HepG2 (cell line): ENCODE measurements around the gene MTCH1. TPM values are rescaled to one million over a fixed set of nuclear protein-coding genes. Genes with fewer than 3 reads are reported as not detected.

Experiments used
- ATAC-seq: fragments of 200-7000 bp; cut with Tn5 transposase; 3 replicates; pipeline ENCODE4 v1.9.1; 2020; ENCODE audit warnings: mild to moderate bottlenecking, moderate library complexity
- Bru-seq: library from RNA; stranded (reverse); fragments of 400-500 nt; gene quantifications from one replicate; lab custom pipeline; 2021; lab: Mats Ljungman, UMichigan
- BruChase-seq, 2 experiments: library from RNA; stranded (reverse); fragments of 400-500 nt; gene quantifications; one replicate each; lab custom pipeline; 2021; lab: Mats Ljungman, UMichigan
- BruUV-seq: library from RNA; stranded (reverse); fragments of 400-500 nt; replicated peaks from 2 replicates; lab custom pipeline; 2021; lab: Mats Ljungman, UMichigan
- CTCF ChIA-PET: fragments of 300-600 bp; formaldehyde crosslinking; extraction: SDS; loops from one replicate; lab custom pipeline; 2021; ENCODE audit warnings: low total read pairs, inconsistent platforms, low intra/inter-chr PET ratio; lab: Yijun Ruan, JAX
- POLR2A ChIA-PET: fragments of 350-600 bp; sonication (Branson Sonifier 250); formaldehyde crosslinking; loops from one replicate; lab custom pipeline; 2020; ENCODE audit warnings: antibody characterized with exemption, inconsistent platforms; lab: Yijun Ruan, JAX
- DNase-seq: peaks from one replicate; pipeline ENCODE4 v3.0.0-alpha.2; 2015; ENCODE audit warnings: low spot score
- FAIRE-seq: peaks from 3 replicates; lab custom pipeline; 2011; peaks lifted over from hg19 to GRCh38; lab: Jason Lieb, UNC
- H2AFZ ChIP-seq: one replicate; pipeline ENCODE4 v1.6.1; 2011; ENCODE audit warnings: low read length, inconsistent platforms
- H3K27ac ChIP-seq: fragments of 300-600 bp; 3 replicates; pipeline ENCODE4 v1.8.0; 2011; ENCODE audit warnings: mixed run types, mild to moderate bottlenecking, mixed read lengths, low read length, inconsistent platforms; ENCODE audit not compliant: insufficient read depth; ENCODE audit errors: extremely low read length
- H3K27me3 ChIP-seq, 2 experiments: fragments of 200-600 bp in 1 of 2; 2 replicates in 1 of 2; 3 replicates in 1 of 2; pipeline versions ENCODE4 v1.6.0 to v1.8.0; 2011; ENCODE audit warnings: low read length in 2 of 2, mild to moderate bottlenecking in 2 of 2, moderate library complexity in 2 of 2, inconsistent platforms in 1 of 2; ENCODE audit not compliant: insufficient read depth in 2 of 2, control insufficient read depth in 1 of 2
- H3K36me3 ChIP-seq, 2 experiments: fragments of 200-600 bp in 1 of 2; replicated peaks in 1 of 2; 2 replicates in 1 of 2; 3 replicates in 1 of 2; pipeline versions ENCODE4 v1.5.1 to v1.8.0; 2011; ENCODE audit warnings: low read length in 2 of 2, inconsistent platforms in 1 of 2; ENCODE audit not compliant: insufficient read depth in 2 of 2, control insufficient read depth in 1 of 2
- H3K4me1 ChIP-seq: 2 replicates; pipeline ENCODE4 v1.5.1; 2012; ENCODE audit warnings: low read length, inconsistent platforms; ENCODE audit not compliant: insufficient read depth
- H3K4me2 ChIP-seq: 2 replicates; pipeline ENCODE4 v1.6.0; 2011; ENCODE audit warnings: low read depth, low read length, inconsistent platforms
- H3K4me3 ChIP-seq, 3 experiments: fragments of 200-600 bp in 1 of 3; sonication (generic), shearing (Covaris generic) in 1 of 3; replicated peaks in 1 of 3; 2 replicates each; pipeline ENCODE4 v1.5.1; 2011 to 2016; ENCODE audit warnings: low read length in 3 of 3, inconsistent platforms in 2 of 3, low read depth in 2 of 3, mild to moderate bottlenecking in 2 of 3, control low read depth in 1 of 3, mixed read lengths in 1 of 3; ENCODE audit not compliant: insufficient read depth in 1 of 3
- H3K79me2 ChIP-seq: one replicate; pipeline ENCODE4 v1.6.1; 2011; ENCODE audit warnings: low read length, inconsistent platforms; ENCODE audit not compliant: insufficient read depth
- H3K9ac ChIP-seq: 2 replicates; pipeline ENCODE4 v1.6.0; 2011; ENCODE audit warnings: mild to moderate bottlenecking, low read depth, low read length, inconsistent platforms; ENCODE audit not compliant: insufficient read depth
- H3K9me3 ChIP-seq: 2 replicates; pipeline ENCODE4 v1.5.1; 2012; ENCODE audit warnings: mild to moderate bottlenecking, low read length
- H4K20me1 ChIP-seq: 2 replicates; pipeline ENCODE4 v1.6.0; 2011; ENCODE audit warnings: inconsistent platforms, mild to moderate bottlenecking, low read length, moderate library complexity; ENCODE audit not compliant: insufficient read depth
- HOXA5 ChIP-seq: sonication (generic); formaldehyde crosslinking; IDR thresholded peaks from 2 replicates; pipeline ENCODE4 v1.4.0; 2020; ENCODE audit warnings: missing genetic modification reagents
- JUND ChIP-seq: sonication (generic); formaldehyde crosslinking; IDR thresholded peaks from 2 replicates; pipeline ENCODE4 v1.8.0; 2022; ENCODE audit warnings: mild to moderate bottlenecking, missing genetic modification reagents
- PPARG ChIP-seq: conservative IDR thresholded peaks from 2 replicates; pipeline ENCODE4 v1.6.1; 2016; ENCODE audit warnings: missing biosample characterization, missing genetic modification reagents
- SUZ12 ChIP-seq: fragments of 150-350 bp; IDR thresholded peaks from 2 replicates; pipeline ENCODE4 v1.6.1; 2014; ENCODE audit warnings: low read depth, low read length
- TEAD3 ChIP-seq: optimal IDR thresholded peaks from 2 replicates; pipeline ENCODE3; 2016; ENCODE audit warnings: borderline replicate concordance
- ZFP91 ChIP-seq: sonication (generic); formaldehyde crosslinking; IDR thresholded peaks from 2 replicates; pipeline ENCODE4 v1.9.0; 2022; ENCODE audit warnings: missing genetic modification reagents, mild to moderate bottlenecking, borderline replicate concordance
- ZNF567 ChIP-seq: sonication (generic); formaldehyde crosslinking; IDR thresholded peaks from 2 replicates; pipeline ENCODE4 v1.8.1; 2023; ENCODE audit warnings: mild to moderate bottlenecking, missing genetic modification reagents, borderline replicate concordance
- ZNF737 ChIP-seq: sonication (generic); formaldehyde crosslinking; IDR thresholded peaks from 2 replicates; pipeline ENCODE4 v1.5.0; 2020; ENCODE audit warnings: missing genetic modification reagents, mild to moderate bottlenecking, borderline replicate concordance
- ZSCAN21 ChIP-seq: sonication (generic); formaldehyde crosslinking; IDR thresholded peaks from 2 replicates; pipeline ENCODE4 v1.8.0; 2022; ENCODE audit warnings: mild to moderate bottlenecking, missing genetic modification reagents, moderate library complexity, borderline replicate concordance
- whole genome bisulfite sequencing: methylation state at CpG from one replicate; pipeline ENCODE4 v1.1.6; 2017; ENCODE audit warnings: low lambda C conversion rate; 5-methylcytosine and 5-hydroxymethylcytosine counted together
- in situ Hi-C: cut with HindIII; loops from 2 replicates; pipeline ENCODE4 v1.10.0; 2017; ENCODE audit warnings: low pct_unique_long_range_greater_than_20kb; ENCODE audit not compliant: extremely low pct_ligation_motif_present
- intact Hi-C: fragments of 100-400 bp; cut with micrococcal nuclease; formaldehyde crosslinking; loops from one replicate; pipeline ENCODE4 v1.10.0; 2022; ENCODE audit not compliant: unreplicated experiment
- long read RNA-seq, 2 experiments: library from RNA in 1 of 2; library from polyadenylated mRNA in 1 of 2; stranded (forward) in 1 of 2; unstranded in 1 of 2; transcript quantifications; one replicate each; pipeline ENCODE4 v2.0.0, GENCODE V29; 2019 to 2022
- polyA minus RNA-seq, 3 experiments: library from RNA; depleted of rRNA, polyadenylated mRNA; stranded (reverse); fragments of >200 nt; gene quantifications; 2 replicates each; pipeline ENCODE4 v1.2.3, GENCODE V29; 2011; ENCODE audit warnings: low replicate concordance in 1 of 3
- polyA plus RNA-seq, 8 experiments: library from polyadenylated mRNA; depleted of rRNA in 3 of 8; stranded (reverse) in 7 of 8; unstranded in 1 of 8; fragments of >200 nt; fragmentation: Illumina TruSeq in 4 of 8; extraction: Trizol in 4 of 8; gene quantifications; 2 replicates each; pipeline versions ENCODE4 v1.2.1 to v1.2.3, GENCODE V29; 2011 to 2016; ENCODE audit warnings: low read depth in 4 of 8, missing spikeins in 1 of 8, mixed read lengths in 1 of 8; ENCODE audit not compliant: insufficient read depth in 1 of 8
- total RNA-seq, 5 experiments: library from RNA; depleted of rRNA; stranded (reverse); fragments of >200 nt; fragmentation: Illumina TruSeq; extraction: Trizol; gene quantifications; 2 replicates each; pipeline ENCODE4 v1.2.3, GENCODE V29; 2016; ENCODE audit warnings: low read depth in 1 of 5
- TF ChIP-seq, protein P1 (sequence below): sonication (generic); formaldehyde crosslinking; conservative IDR thresholded peaks from 2 replicates; pipeline ENCODE4 v1.4.0; 2020; ENCODE audit warnings: missing genetic modification reagents

Gene MTCH1, protein sequence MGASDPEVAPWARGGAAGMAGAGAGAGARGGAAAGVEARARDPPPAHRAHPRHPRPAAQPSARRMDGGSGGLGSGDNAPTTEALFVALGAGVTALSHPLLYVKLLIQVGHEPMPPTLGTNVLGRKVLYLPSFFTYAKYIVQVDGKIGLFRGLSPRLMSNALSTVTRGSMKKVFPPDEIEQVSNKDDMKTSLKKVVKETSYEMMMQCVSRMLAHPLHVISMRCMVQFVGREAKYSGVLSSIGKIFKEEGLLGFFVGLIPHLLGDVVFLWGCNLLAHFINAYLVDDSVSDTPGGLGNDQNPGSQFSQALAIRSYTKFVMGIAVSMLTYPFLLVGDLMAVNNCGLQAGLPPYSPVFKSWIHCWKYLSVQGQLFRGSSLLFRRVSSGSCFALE
- total RNA-seq (2016; rRNA removed; fragmentation: Illumina TruSeq; extraction: Trizol) (115 and 144 TPM in 2 replicates), polyA plus RNA-seq (2011; rRNA removed) (86.2 and 96.1 TPM in 2 replicates), polyA minus RNA-seq (2011; rRNA and poly(A)+ RNA removed; ENCODE audit: low replicate concordance) (134 and 163 TPM in 2 replicates), Bru-seq, nascent RNA (percentile 79 among the genes with signal in this experiment), BruChase-seq, experiment 1, labeled RNA remaining after a 6-hour chase (percentile 86 among the genes with signal in this experiment), BruChase-seq, experiment 2, labeled RNA remaining after a 2-hour chase (percentile 82 among the genes with signal in this experiment)
- total RNA-seq (2016; cell fraction: cytosol; rRNA removed; fragmentation: Illumina TruSeq; extraction: Trizol; ENCODE audit: low read depth), result 53.5 and 64.3 TPM in 2 replicates
- total RNA-seq (2016; cell fraction: insoluble cytoplasmic fraction; rRNA removed; fragmentation: Illumina TruSeq; extraction: Trizol), result 99.7 and 146 TPM in 2 replicates
- 112 and 127 TPM in 2 replicates for total RNA-seq (2016; cell fraction: membrane; rRNA removed; fragmentation: Illumina TruSeq; extraction: Trizol)
- 129 and 139 TPM in 2 replicates for total RNA-seq (2016; cell fraction: nucleus; rRNA removed; fragmentation: Illumina TruSeq; extraction: Trizol)
- 84.5 and 90.6 TPM in 2 replicates for polyA plus RNA-seq (2011; cell fraction: cytosol; rRNA removed)
- 168 and 184 TPM in 2 replicates for polyA plus RNA-seq (2011; cell fraction: nucleus; rRNA removed)
- polyA plus RNA-seq (2012), result 90.8 and 127 TPM in 2 replicates
- 50.6 and 64.6 TPM in 2 replicates for polyA plus RNA-seq (2016; cell fraction: cytosol; fragmentation: Illumina TruSeq; extraction: Trizol; ENCODE audit: low read depth)
- polyA plus RNA-seq (2016; cell fraction: insoluble cytoplasmic fraction; fragmentation: Illumina TruSeq; extraction: Trizol; ENCODE audit: low read depth), result 92.2 and 107 TPM in 2 replicates
- 86.2 and 95.7 TPM in 2 replicates for polyA plus RNA-seq (2016; cell fraction: membrane; fragmentation: Illumina TruSeq; extraction: Trizol; ENCODE audit: low read depth)
- 185 and 196 TPM in 2 replicates for polyA plus RNA-seq (2016; cell fraction: nucleus; fragmentation: Illumina TruSeq; extraction: Trizol; ENCODE audit: insufficient read depth, low read depth)
- 32.2 and 36.3 TPM in 2 replicates for polyA minus RNA-seq (2011; cell fraction: cytosol; rRNA and poly(A)+ RNA removed)
- 109 and 138 TPM in 2 replicates for polyA minus RNA-seq (2011; cell fraction: nucleus; rRNA and poly(A)+ RNA removed)
- long read RNA-seq, experiment 1, transcript MTCH1-202 (12 exons, 2,057 nt), result minor isoform, 102 of 294 reads
- long read RNA-seq, experiment 1, transcript MTCH1-201 (12 exons, 2,006 nt), result major isoform, 161 of 294 reads
- long read RNA-seq, experiment 1, partial matches to known transcripts, result 11 of 294 reads
- long read RNA-seq, experiment 1, other reads (novel, unspliced or antisense), result 20 of 294 reads
- long read RNA-seq, experiment 2, transcript MTCH1-201 (12 exons, 2,006 nt), result major isoform, 107 of 288 reads
- long read RNA-seq, experiment 2, transcript MTCH1-202 (12 exons, 2,057 nt), result minor isoform, 70 of 288 reads
- long read RNA-seq, experiment 2, partial matches to known transcripts, result 35 of 288 reads
- long read RNA-seq, experiment 2, other reads (novel, unspliced or antisense), result 76 of 288 reads

GRCh38 chr6:36985808-36986703, at the start of gene MTCH1:
TSS of gene MTCH1 (minus strand) at chr6:36986196. CDS start at chr6:36986173, 23 bp downstream.
- WGBS, result under 1% methylated on average over 55 of the region's 101 CpGs
- ATAC-seq, result peak; percentile 92
- Histone ChIP-seq H3K27ac (peak within 1 kb of the TSS; percentile 74), H3K4me2 (peak within 1 kb of the TSS; percentile 95), H3K9ac (peak within 1 kb of the TSS; percentile 80), H3K9me3 (no peaks in the 10 kb centered on the region), H3K79me2 (peaks cover 50% of the 10 kb centered on the region), H3K4me3 (peak within 1 kb of the TSS; percentile 71 to 99 (median 91)), H3K4me1 (peaks cover 30% of the 10 kb centered on the region), H3K27me3 (peaks cover 2 to 15% of the 10 kb centered on the region in 2 experiments; a peak in 3 of 5 replicates), H4K20me1 (peaks cover 6% of the 10 kb centered on the region), H3K36me3 (peaks cover 0 to 6% of the 10 kb centered on the region in 2 experiments; a peak in 2 of 5 replicates), H2AFZ (peak within 1 kb of the TSS; percentile 36)
- intact Hi-C loops, result loop anchor here (1.0 kb wide), 1 partner anchor 101 kb away; the partner anchor contains the start of gene C6orf89
- DNase-seq, result peak; percentile 81
- POLR2A ChIA-PET, result interaction anchor here (0.5 to 2.2 kb wide), 26 partner anchors 8 to 832 kb away, joined by 3 to 17 read pairs (median 4); partner anchors contain the start of genes PIM1, PPIL1 and SRSF3
- BruUV-seq, result TSS peak; percentile 83
- FAIRE-seq, result peak; percentile 56
- in situ Hi-C loops, result no loop called here
- CTCF ChIA-PET, result interaction anchor here (1.2 kb wide), 1 partner anchor 32 kb away, joined by 4 read pairs; no protein-coding TSS in a partner anchor
- TF ChIP-seq HOXA5, result no peak; the same call in 1 of the 2 replicates
- TF ChIP-seq, protein P1, sequence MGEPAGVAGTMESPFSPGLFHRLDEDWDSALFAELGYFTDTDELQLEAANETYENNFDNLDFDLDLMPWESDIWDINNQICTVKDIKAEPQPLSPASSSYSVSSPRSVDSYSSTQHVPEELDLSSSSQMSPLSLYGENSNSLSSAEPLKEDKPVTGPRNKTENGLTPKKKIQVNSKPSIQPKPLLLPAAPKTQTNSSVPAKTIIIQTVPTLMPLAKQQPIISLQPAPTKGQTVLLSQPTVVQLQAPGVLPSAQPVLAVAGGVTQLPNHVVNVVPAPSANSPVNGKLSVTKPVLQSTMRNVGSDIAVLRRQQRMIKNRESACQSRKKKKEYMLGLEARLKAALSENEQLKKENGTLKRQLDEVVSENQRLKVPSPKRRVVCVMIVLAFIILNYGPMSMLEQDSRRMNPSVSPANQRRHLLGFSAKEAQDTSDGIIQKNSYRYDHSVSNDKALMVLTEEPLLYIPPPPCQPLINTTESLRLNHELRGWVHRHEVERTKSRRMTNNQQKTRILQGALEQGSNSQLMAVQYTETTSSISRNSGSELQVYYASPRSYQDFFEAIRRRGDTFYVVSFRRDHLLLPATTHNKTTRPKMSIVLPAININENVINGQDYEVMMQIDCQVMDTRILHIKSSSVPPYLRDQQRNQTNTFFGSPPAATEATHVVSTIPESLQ (CRISPR knock-in tag), result no peak
- TF ChIP-seq SUZ12, result no peak
- peak; percentile 79; the same call in 1 of the 2 replicates for TF ChIP-seq PPARG (CRISPR knock-in tag)
- TF ChIP-seq ZNF567 (CRISPR knock-in tag), result peak; percentile 56; the same call in 1 of the 2 replicates
- TF ChIP-seq TEAD3 (CRISPR knock-in tag), result no peak
- TF ChIP-seq ZFP91, result no peak; the same call in 1 of the 2 replicates
- TF ChIP-seq ZSCAN21 (CRISPR knock-in tag), result peak; percentile 91
- TF ChIP-seq JUND (CRISPR knock-in tag), result peak; percentile 37; the same call in 1 of the 2 replicates
- 0 out of 2 replicates have a peak, but pooled peaks have one; percentile 42 for TF ChIP-seq ZNF737 (CRISPR knock-in tag)
